IgD-negative memory B cell (primary cell): ENCODE results near the gene ACTR5. TPM values are rescaled to one million over a fixed set of nuclear protein-coding genes. Genes with fewer than 3 reads are reported as not detected.

ENCODE experiments used
- H3K27ac Mint-ChIP-seq, 3 donors: one replicate each; pipeline ENCODE4 v1.8.0; 2020 to 2022; ENCODE audit warnings: mild to moderate bottlenecking in 3 of 3, mixed read lengths in 3 of 3, moderate library complexity in 1 of 3
- H3K27me3 Mint-ChIP-seq: one replicate; pipeline ENCODE4 v1.8.0; 2021; ENCODE audit warnings: mixed read lengths
- H3K36me3 Mint-ChIP-seq: one replicate; pipeline ENCODE4 v1.8.0; 2020; ENCODE audit warnings: mild to moderate bottlenecking, mixed read lengths
- H3K4me1 Mint-ChIP-seq, 3 donors: one replicate each; pipeline ENCODE4 v1.8.0; 2020 to 2022; ENCODE audit warnings: mixed read lengths in 3 of 3, mild to moderate bottlenecking in 1 of 3
- H3K4me3 Mint-ChIP-seq, 4 donors: one replicate each; pipeline ENCODE4 v1.8.0; 2020 to 2022; ENCODE audit warnings: mild to moderate bottlenecking in 4 of 4, mixed read lengths in 4 of 4, moderate library complexity in 3 of 4
- H3K9me3 Mint-ChIP-seq, 3 donors: one replicate each; pipeline ENCODE4 v1.8.0; 2020 to 2021; ENCODE audit warnings: mixed read lengths in 3 of 3, mild to moderate bottlenecking in 1 of 3
- polyA plus RNA-seq: library from polyadenylated mRNA; unstranded; fragments of 300-500 nt; fragmentation: Illumina TruSeq; gene quantifications from one replicate; pipeline ENCODE4 v1.2.3, GENCODE V29; 2021

The ACTR5 gene
- polyA plus RNA-seq: 12.5 TPM

DNA sequence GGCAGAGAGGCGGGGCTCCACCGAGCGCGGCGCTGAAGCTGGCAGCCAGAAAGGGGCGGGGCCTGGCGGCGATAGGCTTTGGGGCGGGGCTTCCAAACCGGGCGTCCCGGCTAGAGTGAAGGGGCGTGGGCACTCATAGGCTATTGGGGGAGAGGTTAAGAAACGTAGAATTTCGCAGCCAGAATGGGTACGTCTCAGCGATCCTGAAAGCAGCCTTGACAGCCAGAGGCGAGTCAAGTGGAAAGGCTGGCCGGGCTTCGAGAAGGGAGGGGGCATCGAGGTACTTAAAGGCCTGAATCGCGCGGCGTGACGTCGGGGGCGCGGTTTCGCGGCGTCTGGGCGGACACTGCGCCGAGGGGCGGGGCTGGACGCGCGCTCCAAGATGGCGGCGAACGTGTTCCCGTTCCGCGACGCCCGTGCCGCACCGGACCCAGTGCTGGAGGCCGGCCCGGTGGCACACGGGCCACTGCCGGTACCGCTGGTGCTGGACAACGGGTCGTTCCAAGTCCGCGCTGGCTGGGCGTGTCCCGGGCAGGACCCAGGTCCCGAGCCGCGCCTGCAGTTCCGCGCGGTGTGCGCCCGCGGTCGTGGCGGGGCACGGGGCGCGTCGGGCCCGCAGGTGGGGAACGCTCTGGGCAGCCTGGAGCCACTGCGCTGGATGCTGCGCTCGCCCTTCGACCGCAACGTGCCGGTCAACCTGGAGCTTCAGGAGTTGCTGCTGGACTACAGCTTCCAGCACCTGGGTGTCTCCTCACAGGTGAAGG, at the start of gene ACTR5:
ACTR5 (plus strand) TSS at position 364 of the 764 bp plus-strand sequence; CDS start at position 383, 19 bp downstream.
- H3K36me3 Mint-ChIP-seq: peaks cover 2% of the 10 kb centered on the region
- no peaks in the 10 kb centered on the region for H3K9me3 Mint-ChIP-seq
- peaks cover 21 to 24% (median 22%) of the 10 kb centered on the region in 3 donors for H3K4me1 Mint-ChIP-seq
- peak within 1 kb of the TSS; percentile 91 to 99 (median 94) for H3K27ac Mint-ChIP-seq
- peak within 1 kb of the TSS; percentile 95 to 99 (median 96) for H3K4me3 Mint-ChIP-seq
- H3K27me3 Mint-ChIP-seq: no peaks in the 10 kb centered on the region

DNA sequence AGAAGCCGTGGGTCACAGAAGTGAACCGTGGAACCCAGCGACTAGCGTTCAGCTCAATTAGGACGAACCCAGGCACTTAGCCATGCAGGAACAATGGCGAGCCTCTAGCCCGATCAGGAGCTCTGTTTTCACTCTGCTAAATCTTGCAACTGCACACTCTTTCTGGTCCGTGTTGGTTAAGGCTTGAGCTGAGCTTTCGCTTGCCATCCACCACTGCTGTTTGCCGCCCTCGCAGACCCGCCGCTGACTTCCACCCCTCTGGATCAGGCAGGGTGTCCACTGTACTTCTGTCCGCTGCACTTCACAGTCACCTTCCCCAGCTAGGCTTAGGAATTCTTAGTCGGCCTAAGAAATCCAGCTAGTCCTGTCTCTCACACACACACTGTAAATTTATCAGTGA, 49.7 kb upstream of the ACTR5 start:
- Mint-ChIP-seq H3K27me3 (peaks cover 20% of the 10 kb centered on the region), H3K27ac (no peak overlapping the region), H3K4me3 (no peak overlapping the region), H3K9me3 (no peaks in the 10 kb centered on the region), H3K36me3 (no peaks in the 10 kb centered on the region), H3K4me1 (no peaks in the 10 kb centered on the region)

DNA sequence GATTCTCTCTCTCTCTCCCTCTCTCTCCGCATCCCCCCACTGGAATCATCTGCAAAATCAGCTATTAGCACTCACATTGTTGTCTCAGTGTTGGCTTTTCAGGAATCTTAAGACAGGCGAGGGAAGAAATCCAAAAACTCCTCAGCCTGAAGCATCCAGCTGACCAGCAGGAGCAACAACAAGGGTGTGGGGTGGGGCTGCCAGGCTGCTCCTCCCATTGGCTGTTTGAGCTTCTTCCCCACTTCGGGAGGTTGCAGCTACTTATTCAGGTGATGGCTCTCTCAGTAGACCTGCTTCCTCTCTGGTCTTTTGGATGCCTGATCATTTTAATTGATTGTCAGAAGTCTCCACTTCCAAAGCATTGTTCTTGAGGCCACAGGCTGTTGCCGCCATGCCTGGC, 48.1 kb upstream of the ACTR5 start:
- Mint-ChIP-seq H3K4me3 (no peak overlapping the region), H3K27ac (no peak overlapping the region), H3K4me1 (no peaks in the 10 kb centered on the region), H3K36me3 (no peaks in the 10 kb centered on the region), H3K27me3 (peaks cover 20% of the 10 kb centered on the region), H3K9me3 (no peaks in the 10 kb centered on the region)

DNA sequence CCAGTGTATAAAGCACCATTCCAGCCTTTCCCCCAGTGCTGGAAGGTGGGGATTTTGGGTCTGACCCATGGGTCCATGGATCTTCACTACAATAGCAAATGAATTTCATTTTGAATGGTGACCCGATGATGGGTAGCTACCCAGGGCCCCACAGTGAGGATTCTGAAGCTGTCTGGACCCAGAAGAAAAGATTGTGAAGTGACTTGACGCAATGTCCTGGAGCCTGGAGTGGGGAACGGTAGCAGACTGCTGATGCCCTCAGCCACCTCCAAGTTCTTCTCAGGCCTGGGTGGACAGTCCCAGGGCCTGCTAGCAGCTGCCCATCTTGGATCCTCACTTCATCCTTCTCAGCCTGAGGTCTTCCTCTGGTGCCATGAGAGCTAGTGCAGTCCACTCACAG, 47.3 kb upstream of the ACTR5 start:
- Mint-ChIP-seq H3K27ac (no peak overlapping the region), H3K4me3 (no peak overlapping the region), H3K27me3 (peaks cover 22% of the 10 kb centered on the region), H3K9me3 (no peaks in the 10 kb centered on the region), H3K4me1 (no peaks in the 10 kb centered on the region), H3K36me3 (no peaks in the 10 kb centered on the region)

DNA sequence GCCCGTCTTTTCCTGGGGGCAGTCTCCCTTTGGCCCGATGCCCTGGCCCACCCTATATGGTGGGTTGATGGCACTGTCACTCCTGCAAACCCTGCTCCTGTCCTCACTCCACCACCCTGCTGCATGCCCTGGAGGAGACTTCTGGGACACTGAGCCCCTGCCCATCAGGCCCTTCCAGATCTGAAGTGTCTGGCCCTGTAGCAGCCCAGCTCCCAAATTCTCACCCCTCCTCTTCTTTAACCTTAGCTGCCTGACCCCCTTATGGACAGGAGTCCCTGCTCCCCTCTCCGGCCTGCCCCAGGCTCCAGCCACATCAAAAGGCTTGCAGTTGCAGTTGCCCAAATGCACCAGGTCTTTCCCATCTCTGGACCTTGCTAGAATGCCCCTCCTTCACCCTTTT, 44.7 kb upstream of the ACTR5 start:
- Mint-ChIP-seq H3K4me1 (peaks cover 0 to 2% (median 0%) of the 10 kb centered on the region in 3 donors), H3K9me3 (no peaks in the 10 kb centered on the region), H3K36me3 (no peaks in the 10 kb centered on the region), H3K4me3 (no peak overlapping the region), H3K27ac (no peak overlapping the region), H3K27me3 (peaks cover 29% of the 10 kb centered on the region)

DNA sequence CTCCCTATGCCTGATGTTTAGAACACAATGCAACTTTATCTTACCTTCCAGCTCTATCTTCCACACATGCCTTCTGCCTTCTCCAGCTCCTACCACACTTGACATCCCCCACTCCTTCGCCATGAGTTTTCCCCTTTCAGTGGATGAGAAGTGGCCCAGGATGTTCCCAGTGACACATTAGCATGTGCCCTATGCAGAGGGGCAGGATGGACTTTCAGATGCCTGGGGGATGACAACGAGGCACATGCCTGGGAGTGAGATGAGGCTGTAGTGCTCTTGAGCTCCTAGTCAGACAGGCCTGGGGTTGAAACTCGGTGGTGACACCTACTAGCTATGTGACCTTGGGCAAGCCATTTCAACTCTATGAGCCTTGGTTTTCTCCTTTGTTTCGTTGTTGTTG, 44.1 kb upstream of the ACTR5 start:
- no peak overlapping the region for H3K4me3 Mint-ChIP-seq
- no peaks in the 10 kb centered on the region for H3K36me3 Mint-ChIP-seq
- peaks cover 31% of the 10 kb centered on the region for H3K27me3 Mint-ChIP-seq
- peaks cover 0 to 2% (median 0%) of the 10 kb centered on the region in 3 donors for H3K4me1 Mint-ChIP-seq
- H3K9me3 Mint-ChIP-seq: no peaks in the 10 kb centered on the region
- H3K27ac Mint-ChIP-seq: peak overlapping the region in 1 of 3 donors; percentile 46

DNA sequence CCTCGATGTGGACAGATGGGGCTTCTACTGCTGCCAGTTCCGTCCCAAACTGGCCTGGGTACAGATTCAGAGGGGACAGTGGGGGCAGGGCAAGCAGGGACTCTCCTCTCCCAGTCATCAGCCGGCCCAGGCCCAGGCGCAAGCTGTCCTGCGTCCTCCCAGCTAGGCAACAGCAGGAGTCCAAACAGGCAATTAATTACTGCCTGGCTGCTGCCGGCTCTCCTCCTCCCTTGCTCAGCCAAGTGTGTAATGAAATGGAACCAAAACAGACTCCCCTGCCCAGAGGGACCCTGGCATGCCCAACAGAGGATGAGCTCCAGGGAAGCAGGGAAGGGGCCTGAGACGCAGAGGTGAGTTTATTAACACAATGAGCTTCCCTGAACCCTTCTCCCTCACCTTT, 41.8 kb upstream of the ACTR5 start:
- Mint-ChIP-seq H3K9me3 (no peaks in the 10 kb centered on the region), H3K4me3 (no peak overlapping the region), H3K27me3 (peaks cover 33% of the 10 kb centered on the region), H3K4me1 (peaks cover 0 to 2% (median 0%) of the 10 kb centered on the region in 3 donors), H3K27ac (no peak overlapping the region), H3K36me3 (no peaks in the 10 kb centered on the region)

DNA sequence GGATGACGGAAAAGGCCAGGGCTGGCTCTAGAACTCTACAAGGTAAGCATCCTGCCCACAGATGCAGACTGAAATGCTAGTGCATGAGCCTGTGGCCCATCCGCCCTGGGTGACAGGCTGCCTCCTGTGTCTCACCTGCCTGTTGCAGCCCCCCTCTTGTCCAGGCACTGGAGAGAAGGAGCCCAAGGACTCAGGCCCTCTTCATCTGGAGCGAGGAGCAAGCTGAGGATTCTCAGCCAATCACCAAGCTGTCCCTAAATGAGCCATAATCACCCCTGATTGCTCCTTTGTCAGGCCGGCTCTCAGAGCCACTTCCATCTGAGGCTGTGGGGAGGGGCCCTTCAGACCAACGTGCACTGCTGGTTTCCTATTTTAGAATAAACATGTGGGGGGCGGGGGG, 34.0 kb upstream of the ACTR5 start:
- no peak overlapping the region for H3K27ac Mint-ChIP-seq
- H3K4me3 Mint-ChIP-seq: no peak overlapping the region
- H3K4me1 Mint-ChIP-seq: no peaks in the 10 kb centered on the region
- H3K36me3 Mint-ChIP-seq: no peaks in the 10 kb centered on the region
- peaks cover 0 to 1% (median 0%) of the 10 kb centered on the region in 3 donors for H3K9me3 Mint-ChIP-seq
- H3K27me3 Mint-ChIP-seq: peaks cover 22% of the 10 kb centered on the region

DNA sequence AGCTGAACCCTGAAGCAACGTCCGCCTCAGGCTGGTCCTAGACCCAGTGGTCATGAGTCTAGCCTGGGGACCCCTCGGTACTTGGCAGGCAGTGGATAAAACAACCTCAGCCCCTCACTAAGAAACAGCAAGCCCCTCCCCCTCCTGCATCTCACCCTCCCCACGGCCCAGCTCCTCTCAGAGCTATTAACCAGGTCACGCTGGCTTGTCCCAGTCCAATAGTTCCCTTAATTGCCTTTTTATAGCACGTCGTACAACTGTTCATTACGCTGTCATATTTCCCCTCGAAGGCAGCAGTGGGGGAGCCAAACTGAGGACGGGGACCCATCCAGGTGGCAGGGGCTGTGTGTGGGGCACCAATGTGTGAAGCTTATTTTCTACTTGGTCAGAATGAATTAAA, 32.6 kb upstream of the ACTR5 start:
- Mint-ChIP-seq H3K27ac (no peak overlapping the region), H3K27me3 (peaks cover 25% of the 10 kb centered on the region), H3K36me3 (no peaks in the 10 kb centered on the region), H3K9me3 (peaks cover 0 to 1% (median 0%) of the 10 kb centered on the region in 3 donors), H3K4me1 (no peaks in the 10 kb centered on the region), H3K4me3 (no peak overlapping the region)

DNA sequence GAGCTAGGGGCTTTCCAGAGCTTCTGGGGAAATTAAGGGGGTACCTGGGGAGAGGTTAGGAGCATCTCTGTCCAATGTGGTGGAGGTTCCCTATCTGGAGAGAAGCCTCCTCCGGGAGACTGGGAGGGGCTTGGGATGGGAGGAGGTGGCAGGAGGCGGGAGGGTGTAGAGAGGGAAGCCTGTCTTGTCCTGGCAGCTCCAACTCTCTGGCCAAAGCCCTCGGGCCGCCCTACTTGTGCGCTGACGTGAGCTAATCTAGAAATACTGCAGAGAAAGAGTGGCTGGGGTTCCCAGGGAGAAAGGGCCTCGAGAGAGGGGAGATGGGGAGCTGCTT, 25.6 kb upstream of the ACTR5 start:
- H3K4me1 Mint-ChIP-seq: peaks cover 26 to 31% (median 27%) of the 10 kb centered on the region in 3 donors
- peaks cover 0 to 8% (median 2%) of the 10 kb centered on the region in 3 donors for H3K9me3 Mint-ChIP-seq
- H3K27ac Mint-ChIP-seq: peak overlapping the region in 2 of 3 donors; percentile 86 to 96
- H3K4me3 Mint-ChIP-seq: peak overlapping the region in 2 of 4 donors; percentile 64 to 87
- H3K27me3 Mint-ChIP-seq: peaks cover 72% of the 10 kb centered on the region
- H3K36me3 Mint-ChIP-seq: peaks cover 4% of the 10 kb centered on the region

DNA sequence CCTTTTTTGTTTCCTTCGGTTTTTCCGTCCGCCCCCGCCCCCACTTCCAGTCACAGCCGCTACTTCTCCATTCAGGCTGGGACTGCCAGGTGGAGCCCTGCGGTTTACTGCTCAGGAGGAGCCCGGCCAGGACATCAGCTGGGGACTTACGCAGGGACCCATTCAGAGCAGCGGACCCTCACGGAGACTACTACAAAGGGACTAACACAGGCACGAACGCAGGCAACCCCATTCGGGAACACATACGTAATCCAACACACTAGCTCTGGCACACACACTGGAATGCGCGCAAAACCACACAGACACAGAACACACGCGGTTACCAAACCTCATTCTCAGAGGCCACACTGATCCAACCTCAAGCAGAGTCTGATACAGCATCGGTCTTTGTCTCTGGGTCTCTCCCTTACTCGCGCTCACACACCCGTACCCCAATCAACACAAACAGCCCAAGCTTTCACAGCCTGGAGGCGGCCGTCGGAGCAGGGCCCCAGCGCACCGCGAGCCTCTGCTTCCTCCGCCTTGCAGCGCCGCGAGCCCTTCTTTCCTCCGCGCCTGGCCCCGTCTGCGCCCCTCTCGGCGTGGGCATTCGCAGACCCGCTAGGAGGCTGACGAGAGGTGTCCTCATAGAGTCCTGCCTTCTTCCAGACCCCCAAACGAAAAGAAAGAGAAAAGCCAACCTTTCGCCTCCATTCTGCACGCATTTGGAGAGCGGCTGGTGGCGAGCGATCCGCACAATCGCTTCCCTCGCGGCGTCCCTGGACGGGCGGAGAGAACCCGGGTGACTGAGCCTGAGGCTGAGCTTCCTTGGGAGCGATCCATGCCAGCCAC, 25.0 kb upstream of the ACTR5 start:
- Mint-ChIP-seq H3K4me3 (peak overlapping the region; percentile 63 to 70 (median 66)), H3K27me3 (peaks cover 74% of the 10 kb centered on the region), H3K9me3 (peaks cover 0 to 11% (median 2%) of the 10 kb centered on the region in 3 donors), H3K36me3 (peaks cover 4% of the 10 kb centered on the region), H3K27ac (peak overlapping the region in 2 of 3 donors; percentile 86 to 96), H3K4me1 (peaks cover 29 to 31% (median 31%) of the 10 kb centered on the region in 3 donors)

DNA sequence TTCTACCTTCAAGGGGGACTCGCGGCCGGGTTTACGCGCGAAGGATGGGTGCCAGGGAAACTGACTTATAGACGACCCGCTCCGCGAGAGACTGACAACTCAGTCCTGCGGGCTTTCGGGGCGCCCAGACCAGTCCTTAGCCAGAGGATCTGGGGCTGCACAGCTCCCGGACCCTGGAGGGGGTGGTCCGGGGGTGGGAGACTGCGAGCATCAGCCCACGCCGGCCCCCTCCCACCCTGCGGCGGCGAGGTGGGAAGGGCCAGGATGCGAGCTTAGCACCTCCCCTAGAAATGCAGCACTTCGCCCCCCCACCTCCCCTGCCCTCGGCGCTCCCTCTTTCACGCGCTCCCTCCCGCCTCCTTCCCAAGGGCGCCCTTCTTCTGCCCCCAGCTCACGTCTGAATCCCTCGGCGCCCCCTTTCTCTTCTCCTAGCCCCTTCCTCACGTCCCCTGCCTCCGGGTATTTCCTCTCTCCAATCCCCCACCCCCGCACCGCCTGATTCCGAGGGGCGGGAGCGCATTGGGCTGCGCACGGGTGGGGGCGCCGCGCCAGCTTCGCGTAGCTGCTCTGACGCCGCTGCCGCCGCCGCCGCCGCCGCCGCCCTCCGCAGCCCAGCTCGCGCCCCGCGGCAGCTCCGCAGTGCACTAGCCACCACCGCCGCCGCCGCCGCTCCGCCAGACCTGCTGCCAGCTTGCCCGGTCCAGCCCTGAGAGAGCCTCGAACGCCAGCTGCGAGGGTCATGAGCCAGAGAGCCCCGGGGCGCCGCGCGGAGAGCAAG, 24.2 kb upstream of the ACTR5 start, which contains the start of gene SLC32A1:
SLC32A1 (plus strand) TSS at position 639 of the 778 bp plus-strand sequence. CDS start 239 bp downstream, outside the sequence.
- H3K4me1 Mint-ChIP-seq: peaks cover 29 to 33% (median 33%) of the 10 kb centered on the region in 3 donors
- peaks cover 4% of the 10 kb centered on the region for H3K36me3 Mint-ChIP-seq
- peak within 1 kb of the TSS; percentile 71 to 96 (median 87) for H3K27ac Mint-ChIP-seq
- peaks cover 79% of the 10 kb centered on the region for H3K27me3 Mint-ChIP-seq
- peak within 1 kb of the TSS; percentile 63 to 91 (median 73) for H3K4me3 Mint-ChIP-seq
- peaks cover 0 to 11% (median 2%) of the 10 kb centered on the region in 3 donors for H3K9me3 Mint-ChIP-seq

DNA sequence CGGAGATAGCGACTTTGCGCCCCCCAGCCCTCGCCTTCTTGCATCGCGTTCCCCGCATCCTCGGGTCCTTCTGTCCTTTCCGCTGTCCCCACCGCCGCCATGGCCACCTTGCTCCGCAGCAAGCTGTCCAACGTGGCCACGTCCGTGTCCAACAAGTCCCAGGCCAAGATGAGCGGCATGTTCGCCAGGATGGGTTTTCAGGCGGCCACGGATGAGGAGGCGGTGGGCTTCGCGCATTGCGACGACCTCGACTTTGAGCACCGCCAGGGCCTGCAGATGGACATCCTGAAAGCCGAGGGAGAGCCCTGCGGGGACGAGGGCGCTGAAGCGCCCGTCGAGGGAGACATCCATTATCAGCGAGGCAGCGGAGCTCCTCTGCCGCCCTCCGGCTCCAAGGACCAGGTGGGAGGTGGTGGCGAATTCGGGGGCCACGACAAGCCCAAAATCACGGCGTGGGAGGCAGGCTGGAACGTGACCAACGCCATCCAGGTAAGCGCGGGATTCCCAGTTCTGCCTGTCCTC, 23.6 kb upstream of the ACTR5 start:
- peaks cover 86% of the 10 kb centered on the region for H3K27me3 Mint-ChIP-seq
- H3K36me3 Mint-ChIP-seq: peaks cover 8% of the 10 kb centered on the region
- H3K27ac Mint-ChIP-seq: peak overlapping the region; percentile 71 to 79 (median 78)
- peaks cover 0 to 15% (median 2%) of the 10 kb centered on the region in 3 donors for H3K9me3 Mint-ChIP-seq
- peak overlapping the region in 1 of 4 donors; percentile 15 for H3K4me3 Mint-ChIP-seq
- peaks cover 34 to 37% (median 37%) of the 10 kb centered on the region in 3 donors for H3K4me1 Mint-ChIP-seq

DNA sequence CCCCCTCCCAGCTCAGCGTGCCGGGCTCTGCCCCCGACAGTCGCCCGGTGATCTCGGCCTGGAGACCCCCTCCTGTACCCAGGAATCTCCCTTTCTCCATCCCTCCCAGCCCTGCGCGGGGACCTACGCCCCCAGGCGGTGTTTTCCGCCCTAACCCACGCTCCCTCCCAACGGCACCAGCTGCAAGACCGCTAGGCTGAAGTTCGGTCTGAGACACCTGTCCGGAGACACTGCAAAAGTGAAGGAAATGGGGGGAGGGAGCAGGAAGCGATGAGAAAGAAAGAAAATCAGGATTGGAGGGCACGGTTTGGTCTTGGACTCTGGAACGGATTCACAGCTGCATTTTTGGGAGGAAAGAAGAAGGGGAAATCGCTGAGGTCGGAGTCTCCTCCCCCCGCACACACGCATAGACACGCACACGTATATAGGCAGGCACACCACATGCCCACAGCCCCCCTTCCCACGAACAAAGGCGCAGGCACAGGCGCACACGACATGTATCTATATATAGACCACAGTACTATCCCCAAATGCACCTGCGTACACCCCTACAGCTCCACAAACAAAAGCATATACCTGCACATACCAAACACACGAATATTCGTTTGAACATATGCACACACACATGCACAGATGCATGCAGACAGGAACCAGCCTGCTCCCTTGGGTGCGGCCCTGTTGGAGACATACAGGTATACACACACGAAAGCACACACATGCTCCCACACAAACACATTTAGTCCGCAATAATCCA, 22.9 kb upstream of the ACTR5 start:
- H3K4me3 Mint-ChIP-seq: peak overlapping the region; percentile 15 to 91 (median 73)
- H3K9me3 Mint-ChIP-seq: peaks cover 0 to 15% (median 2%) of the 10 kb centered on the region in 3 donors
- H3K4me1 Mint-ChIP-seq: peaks cover 39 to 42% (median 41%) of the 10 kb centered on the region in 3 donors
- peaks cover 91% of the 10 kb centered on the region for H3K27me3 Mint-ChIP-seq
- H3K36me3 Mint-ChIP-seq: peaks cover 8% of the 10 kb centered on the region
- H3K27ac Mint-ChIP-seq: peak overlapping the region; percentile 71 to 87 (median 79)
